GM12874 (cell line): Measurements from ENCODE around the gene SMIM10.

Experiments used
- CTCF ChIP-seq: IDR thresholded peaks from 2 replicates; pipeline ENCODE4 v1.5.1; 2011; ENCODE audit warnings: low read depth, mild to moderate bottlenecking, control low read depth, low read length, moderate library complexity; ENCODE audit not compliant: insufficient read depth

The SMIM10 gene

DNA sequence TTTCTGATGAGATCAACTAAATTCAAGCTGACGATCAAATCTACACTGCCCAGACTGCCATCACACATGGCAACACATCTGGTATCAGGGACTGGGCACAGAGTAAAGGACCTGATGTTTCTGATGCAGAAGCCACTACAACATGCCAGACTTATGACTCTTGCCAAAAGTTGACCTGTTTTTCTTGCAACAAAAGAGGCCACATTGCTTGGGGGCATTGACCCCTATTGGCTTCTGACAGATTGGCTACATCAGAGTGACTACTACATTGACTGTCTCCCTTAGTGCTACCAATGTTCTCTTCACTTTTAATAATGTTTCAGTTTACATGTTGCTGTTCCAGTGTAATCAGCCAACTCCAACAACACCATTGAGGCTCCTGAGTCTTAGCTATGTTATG lies 15.3 kb upstream of the SMIM10 start:
- no peak for TF ChIP-seq CTCF

- no peak for TF ChIP-seq CTCF
Observed at GRCh38 chrX:134981910-134982309, 8.9 kb upstream of the SMIM10 start.

DNA sequence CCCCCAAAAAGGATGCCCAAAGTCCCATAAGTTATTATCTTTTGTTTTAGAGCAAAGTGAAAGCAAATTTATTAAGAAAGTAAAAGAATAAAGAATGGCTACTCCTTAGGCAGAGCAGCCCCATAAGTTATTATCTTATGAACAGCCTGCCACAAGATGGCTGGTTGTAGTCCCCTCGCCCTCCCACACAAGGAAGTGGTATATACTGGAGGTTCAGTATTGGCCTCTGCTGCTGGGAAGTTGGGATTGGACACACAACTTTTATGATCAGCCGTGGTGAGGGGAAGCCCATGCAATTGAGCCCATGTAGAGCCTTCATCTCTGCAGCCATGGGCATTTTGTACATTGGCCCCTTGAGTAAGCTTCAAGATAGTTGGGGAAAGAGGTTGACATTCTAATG lies 8.0 kb upstream of the SMIM10 start:
- no peak for TF ChIP-seq CTCF

GRCh38 chrX:134985479-134985878 lies 5.3 kb upstream of the SMIM10 start:
- no peak for TF ChIP-seq CTCF

DNA sequence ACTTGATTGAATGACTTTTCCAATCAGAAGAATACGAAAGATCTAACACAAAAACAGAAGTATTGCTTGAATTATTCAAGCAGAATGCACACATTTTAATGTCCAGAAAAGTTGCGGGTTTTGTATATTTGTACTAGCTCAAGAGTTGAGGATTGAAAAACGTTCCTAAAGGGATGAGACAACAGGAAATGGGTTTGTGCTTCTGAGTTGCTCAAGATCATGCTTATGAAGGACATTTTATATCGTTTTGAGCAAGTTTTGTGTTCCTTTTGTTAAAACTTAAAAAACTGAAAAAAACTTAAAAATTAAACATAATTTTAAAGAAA lies 353 bp upstream of the SMIM10 start:
- no peak for TF ChIP-seq CTCF

GRCh38 chrX:134997646-134998045 lies 6.9 kb downstream of the SMIM10 start:
- no peak for TF ChIP-seq CTCF

DNA sequence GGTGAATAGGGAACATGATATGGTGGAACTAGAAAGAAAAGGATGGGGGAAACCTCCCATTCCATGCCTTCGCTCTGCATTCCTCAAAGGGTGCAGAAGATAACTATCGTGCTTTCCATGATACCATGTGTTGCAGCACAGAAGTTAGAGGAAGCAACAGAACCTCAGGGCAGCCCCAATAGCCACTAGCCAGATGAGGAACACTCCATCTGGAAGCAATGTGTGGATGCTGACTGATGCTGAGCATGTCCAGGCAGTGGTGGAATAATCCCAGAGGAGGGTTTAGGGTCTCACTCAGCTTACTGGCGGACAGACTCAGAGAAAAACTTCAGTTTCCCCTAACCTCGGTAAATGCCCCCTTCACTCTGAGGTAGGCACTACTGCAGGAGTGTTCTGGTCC lies 7.5 kb downstream of the SMIM10 start:
- no peak for TF ChIP-seq CTCF

GRCh38 chrX:134999469-134999868 lies 8.7 kb downstream of the SMIM10 start:
- no peak for TF ChIP-seq CTCF
